ENCODE measurements around the gene U2AF1L4. TPM values are rescaled to one million over a fixed set of nuclear protein-coding genes. Genes with fewer than 3 reads are reported as not detected.

U2AF1L4 gene
- total and polyA plus RNA-seq, 2 experiments from 2014 or later: 30.3 to 61.7 TPM

GRCh38 chr19:35777086-35777841 lies 32.0 kb upstream of the U2AF1L4 start:
- Histone ChIP-seq H3K27ac (no peak overlapping the region), H3K36me3 (no peaks in the 10 kb centered on the region), H3K9me3 (ENCODE audit: low read depth) (no peaks in the 10 kb centered on the region), H3K27me3 (no peaks in the 10 kb centered on the region), H3K4me3 (no peak overlapping the region), H3K4me1 (ENCODE audit: low read depth) (no peaks in the 10 kb centered on the region)
- TF ChIP-seq CTCF (IDR thresholded peaks at IDR 0.05; ENCODE audit: low read depth, low read length): no peak
- DNase-seq (ENCODE audit: low read depth in 1 of 2, low spot score in 1 of 2): peak in 1 of 2 donors; percentile 15

- Histone ChIP-seq H3K27ac (no peak overlapping the region), H3K9me3 (ENCODE audit: low read depth) (no peaks in the 10 kb centered on the region), H3K4me3 (peak overlapping the region; percentile 99), H3K27me3 (no peaks in the 10 kb centered on the region), H3K4me1 (ENCODE audit: low read depth) (no peaks in the 10 kb centered on the region), H3K36me3 (no peaks in the 10 kb centered on the region)
- TF ChIP-seq CTCF (IDR thresholded peaks at IDR 0.05; ENCODE audit: low read depth, low read length): no peak
- no peak for DNase-seq (ENCODE audit: low read depth in 1 of 2, low spot score in 1 of 2)
Measured at GRCh38 chr19:35776102-35776788, 31.0 kb upstream of the U2AF1L4 start.

- TF ChIP-seq CTCF (IDR thresholded peaks at IDR 0.05; ENCODE audit: low read depth, low read length): no peak
- H3K4me3 ChIP-seq: peak within 1 kb of the TSS; percentile 99
- no peak within 1 kb of the TSS for H3K27ac ChIP-seq
- H3K27me3 ChIP-seq: no peaks in the 10 kb centered on the region
- no peaks in the 10 kb centered on the region for H3K36me3 ChIP-seq
- DNase-seq (ENCODE audit: low read depth in 1 of 2, low spot score in 1 of 2): peak; percentile 97 to 100
- H3K4me1 ChIP-seq (ENCODE audit: low read depth): no peaks in the 10 kb centered on the region
- no peaks in the 10 kb centered on the region for H3K9me3 ChIP-seq (ENCODE audit: low read depth)
Measured at GRCh38 chr19:35775298-35776101, 30.3 kb upstream of the U2AF1L4 start, which contains the start of gene ARHGAP33. Gene ARHGAP33 (plus strand): TSS chr19:35775564. CDS start chr19:35775659, 95 bp downstream.

GRCh38 chr19:35775046-35775297 lies 29.8 kb upstream of the U2AF1L4 start:
- no peaks in the 10 kb centered on the region for H3K27me3 ChIP-seq
- no peaks in the 10 kb centered on the region for H3K4me1 ChIP-seq (ENCODE audit: low read depth)
- H3K4me3 ChIP-seq: peak overlapping the region; percentile 99
- no peak for TF ChIP-seq CTCF (IDR thresholded peaks at IDR 0.05; ENCODE audit: low read depth, low read length)
- no peak overlapping the region for H3K27ac ChIP-seq
- DNase-seq (ENCODE audit: low read depth in 1 of 2, low spot score in 1 of 2): no peak
- no peaks in the 10 kb centered on the region for H3K36me3 ChIP-seq
- H3K9me3 ChIP-seq (ENCODE audit: low read depth): no peaks in the 10 kb centered on the region

GRCh38 chr19:35774274-35775045 lies 29.2 kb upstream of the U2AF1L4 start:
- H3K4me3 ChIP-seq: peak overlapping the region; percentile 99

More at GRCh38 chr19:35774274-35775045, 29.2 kb upstream of the U2AF1L4 start:
- Histone ChIP-seq H3K36me3 (no peaks in the 10 kb centered on the region), H3K9me3 (ENCODE audit: low read depth) (no peaks in the 10 kb centered on the region), H3K27ac (no peak overlapping the region), H3K4me1 (ENCODE audit: low read depth) (no peaks in the 10 kb centered on the region), H3K27me3 (no peaks in the 10 kb centered on the region)
- DNase-seq (ENCODE audit: low read depth in 1 of 2, low spot score in 1 of 2): no peak
- no peak for TF ChIP-seq CTCF (IDR thresholded peaks at IDR 0.05; ENCODE audit: low read depth, low read length)
